ENCODE measurements around the gene FBXW8.
A peak's percentile ranks its signal among the peaks of the same experiment; 100 is the strongest.

Gene FBXW8

DNA sequence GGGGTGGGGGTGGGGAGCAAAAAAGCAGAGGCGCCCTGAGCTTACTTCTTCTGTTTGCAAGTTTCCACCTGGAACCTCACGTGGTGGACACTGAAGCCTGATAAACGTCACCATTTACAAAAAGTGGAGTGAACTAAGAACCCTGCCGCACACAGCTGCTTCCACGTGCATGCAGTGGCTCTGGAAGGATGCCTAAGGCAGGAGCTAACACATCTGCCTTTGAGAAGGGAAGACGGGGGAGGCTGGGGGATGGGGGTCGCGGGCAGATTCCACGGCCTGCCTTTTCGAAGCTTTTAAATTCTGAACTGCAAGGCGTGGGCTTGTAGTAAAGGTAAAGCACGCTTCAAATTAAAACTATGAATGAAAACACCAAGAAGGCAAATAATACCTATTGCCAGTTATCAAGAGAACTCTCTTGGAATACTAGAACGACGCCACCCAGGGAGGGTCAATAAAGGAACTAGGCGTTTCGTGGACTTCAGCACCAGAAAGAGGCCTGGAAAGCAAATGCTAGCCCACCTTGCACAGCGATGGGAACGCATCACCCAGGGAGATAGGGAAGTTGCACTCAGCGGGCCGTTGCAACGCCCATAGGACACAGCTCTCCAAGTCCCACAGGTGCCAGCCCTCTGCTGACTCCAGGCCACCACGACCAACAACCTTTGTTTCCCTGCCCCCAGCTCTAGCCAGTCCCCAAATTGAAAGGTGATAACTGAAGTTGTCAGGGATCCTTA, 126.7 kb downstream of the FBXW8 start:
- DNase-seq, result no peak

- no peak for DNase-seq
Measured at GRCh38 chr12:117038023-117038680, 127.4 kb downstream of the FBXW8 start.

GRCh38 chr12:117038919-117039318, 128.2 kb downstream of the FBXW8 start:
- no peak for DNase-seq

DNA sequence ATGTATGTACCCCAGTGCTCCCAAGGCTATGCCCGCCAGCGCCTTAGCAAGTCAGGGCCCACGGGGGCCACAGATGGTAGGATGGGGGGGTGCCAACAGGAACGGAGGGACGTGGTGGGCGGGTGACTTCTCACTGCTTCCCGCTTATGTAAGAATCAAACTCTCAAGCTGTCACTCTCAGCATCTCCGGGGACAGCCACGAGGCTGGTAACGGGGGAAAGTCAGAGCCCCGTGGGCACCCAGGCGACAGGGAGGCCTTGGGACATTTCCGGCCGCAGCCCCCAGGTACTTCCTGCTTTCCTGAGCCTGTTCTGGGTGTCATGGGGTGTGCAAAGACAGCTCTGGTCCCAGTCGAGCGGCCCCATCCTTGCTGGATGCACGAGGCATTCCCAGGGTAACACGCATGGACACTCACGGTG, 129.2 kb downstream of the FBXW8 start:
- peak in 2 of 4 experiments; percentile 16 to 27 for DNase-seq

- DNase-seq, result peak in 1 of 4 experiments; percentile 47
Measured at GRCh38 chr12:117040496-117040895, 129.7 kb downstream of the FBXW8 start.

DNA sequence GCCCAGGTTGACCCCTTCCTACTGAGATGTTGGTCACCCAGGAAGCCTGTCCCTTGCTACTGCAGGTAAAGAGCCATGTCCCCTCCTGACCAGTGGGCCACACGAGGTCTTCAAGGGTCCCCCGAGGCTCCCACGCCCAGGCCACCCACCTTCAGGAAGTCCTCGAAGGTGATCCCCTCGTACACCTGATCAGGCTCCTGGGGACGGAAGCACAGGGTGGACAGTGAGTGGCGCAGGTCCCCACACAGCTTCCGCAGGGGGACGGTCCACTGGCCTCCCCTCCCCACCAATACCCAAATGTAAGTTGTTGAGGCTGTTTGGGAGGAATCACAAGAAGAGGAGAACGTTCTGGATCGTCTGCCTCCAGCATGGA, 131.0 kb downstream of the FBXW8 start:
- no peak for DNase-seq

DNA sequence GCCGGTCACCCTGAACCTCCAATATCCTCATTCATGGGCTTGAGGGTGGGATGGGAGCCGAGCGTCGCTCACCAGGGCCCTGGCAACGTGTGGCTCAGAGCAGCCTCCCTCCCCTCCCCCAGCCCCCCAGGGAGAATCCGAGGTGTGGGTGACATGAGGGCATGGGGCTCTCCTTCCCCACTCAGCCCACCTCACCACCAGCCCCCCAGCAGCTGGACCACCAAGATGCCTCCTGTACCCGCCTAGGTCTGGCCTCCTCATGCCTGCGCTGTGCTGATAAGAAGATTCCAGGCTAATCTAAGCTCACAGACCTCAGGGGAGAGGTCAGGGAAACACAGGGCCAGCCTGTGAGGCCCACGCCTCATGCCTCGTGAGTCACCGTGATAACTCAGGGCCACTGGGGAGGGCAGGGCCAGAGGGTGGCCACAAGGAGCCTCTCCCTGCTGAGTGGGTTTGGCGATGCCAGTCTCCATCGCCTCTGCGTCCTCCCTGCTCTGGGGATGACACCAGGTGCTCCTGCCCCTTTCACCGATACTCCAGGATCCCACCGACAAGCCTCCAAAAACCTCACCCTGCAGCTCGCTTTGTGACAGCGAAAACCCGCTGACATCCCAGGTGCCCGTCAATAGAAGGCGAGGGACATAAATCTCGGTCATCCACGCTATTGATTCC, 131.6 kb downstream of the FBXW8 start:
- DNase-seq, result peak in 3 of 4 experiments; percentile 21 to 55 (median 44)

- no peak for DNase-seq
Measured at GRCh38 chr12:117042862-117043261, 132.1 kb downstream of the FBXW8 start.

DNA sequence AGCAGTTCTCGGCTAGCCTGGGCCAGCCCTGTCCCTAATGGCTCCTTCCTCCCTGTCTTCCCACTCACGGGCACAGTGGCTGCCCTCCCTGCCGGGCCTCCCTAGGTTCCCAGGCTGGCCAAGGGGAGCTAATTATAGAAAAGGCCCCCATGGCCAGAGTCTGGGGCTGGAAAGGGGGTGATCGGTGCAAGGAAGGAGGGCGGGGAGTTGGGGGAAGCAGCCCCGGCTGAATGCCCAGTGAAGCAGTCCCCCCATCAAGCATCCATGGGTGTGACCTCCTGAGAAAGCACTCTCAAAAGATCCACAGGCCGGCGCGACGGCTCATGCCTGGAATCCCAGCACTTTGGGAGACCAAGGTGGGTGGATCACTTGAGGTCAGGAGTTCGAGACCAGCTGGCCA, 133.6 kb downstream of the FBXW8 start:
- no peak for DNase-seq

- no peak for DNase-seq
Measured at GRCh38 chr12:117044790-117045159, 134.0 kb downstream of the FBXW8 start.

- DNase-seq, result peak; percentile 70 to 89 (median 81)
Measured at GRCh38 chr12:117045160-117046010, 134.6 kb downstream of the FBXW8 start.

GRCh38 chr12:117046011-117046369, 135.2 kb downstream of the FBXW8 start:
- peak; percentile 28 to 78 (median 67) for DNase-seq

DNA sequence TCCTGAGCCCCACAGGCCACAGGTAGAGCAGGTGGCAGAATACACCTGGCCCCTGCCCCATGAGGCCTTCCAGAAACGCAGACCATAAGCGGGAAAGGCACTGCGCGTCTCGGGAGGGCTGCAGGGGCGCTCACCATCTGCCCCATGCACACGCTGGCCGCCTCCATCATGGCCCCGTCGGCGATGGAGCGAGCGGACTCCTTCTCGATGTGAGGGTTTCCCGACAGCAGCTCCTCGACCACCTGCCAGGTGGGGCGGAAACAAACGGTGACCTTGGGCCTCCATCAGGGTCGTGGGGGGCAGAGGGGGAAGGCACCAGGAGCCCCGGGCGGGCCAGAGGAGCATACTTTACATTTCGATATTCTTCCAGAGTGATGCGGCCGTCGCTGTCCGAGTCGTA, 135.7 kb downstream of the FBXW8 start:
- DNase-seq, result no peak

DNA sequence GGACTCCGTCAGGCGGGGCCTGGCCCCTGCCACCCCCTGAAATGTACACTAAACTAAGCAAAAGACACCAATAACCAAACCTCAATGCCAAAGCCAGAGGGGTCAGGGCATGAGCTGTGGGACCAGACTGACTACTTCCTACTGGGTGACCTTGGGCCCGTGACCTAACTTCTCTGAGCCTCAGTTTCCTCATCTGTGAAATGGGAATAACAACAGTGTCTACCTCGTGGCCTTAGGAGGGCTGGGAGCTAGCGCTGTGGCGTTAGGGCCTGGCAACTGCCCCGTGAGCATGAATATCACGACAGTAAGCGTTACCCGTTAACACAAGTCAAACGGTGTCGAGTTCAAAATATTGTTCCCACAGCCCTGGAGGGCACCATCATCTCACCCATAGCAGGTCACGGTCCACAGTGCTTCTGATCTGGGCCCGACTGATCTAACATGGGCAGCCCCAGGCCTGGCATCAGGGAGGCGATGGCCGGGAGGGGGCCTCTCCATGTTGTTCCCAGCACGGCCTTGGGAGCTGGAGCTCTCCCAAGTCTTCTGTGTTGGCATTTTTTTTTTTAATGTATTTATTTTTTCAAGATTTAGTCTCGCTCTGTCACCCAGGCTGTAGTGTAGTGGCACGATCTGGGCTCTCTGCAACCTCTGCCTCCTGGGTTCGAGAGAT, 136.2 kb downstream of the FBXW8 start:
- no peak for DNase-seq

DNA sequence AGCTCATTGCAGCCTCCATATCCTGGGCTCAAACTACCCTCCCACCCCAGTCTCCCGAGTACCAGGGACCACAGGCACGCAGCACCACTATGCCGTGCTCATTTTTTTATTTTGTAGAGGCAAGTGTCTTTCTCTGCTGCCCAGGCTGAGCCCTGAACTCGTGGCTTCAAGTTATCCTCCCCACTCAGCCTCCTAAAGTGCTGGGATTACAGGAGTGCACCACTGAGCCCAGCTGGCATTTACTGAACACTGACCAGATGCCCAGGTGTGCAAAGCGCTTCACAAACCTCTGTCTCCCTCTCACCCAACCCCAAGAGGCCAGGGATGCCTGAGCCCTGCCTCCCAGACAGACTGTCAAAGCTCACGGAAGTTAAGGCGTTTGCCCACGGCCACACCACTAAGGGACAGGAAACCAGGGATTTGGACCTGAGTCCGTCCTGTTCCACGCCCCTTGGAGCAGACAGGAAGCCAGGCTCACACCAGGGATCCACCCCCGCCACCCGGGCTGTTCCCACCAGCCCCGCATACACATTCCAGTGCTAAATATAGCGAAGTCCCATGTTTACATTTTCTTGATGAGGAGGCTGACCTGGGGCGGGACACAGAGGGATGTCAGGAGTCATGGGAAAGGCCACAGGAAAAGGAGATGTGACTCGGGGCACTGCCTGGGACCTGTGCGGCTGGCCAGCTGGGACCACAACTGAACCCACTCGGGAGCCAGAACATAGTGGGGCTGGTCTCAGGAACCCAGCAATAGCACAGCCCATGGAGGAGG, 137.2 kb downstream of the FBXW8 start:
- no peak for DNase-seq

DNA sequence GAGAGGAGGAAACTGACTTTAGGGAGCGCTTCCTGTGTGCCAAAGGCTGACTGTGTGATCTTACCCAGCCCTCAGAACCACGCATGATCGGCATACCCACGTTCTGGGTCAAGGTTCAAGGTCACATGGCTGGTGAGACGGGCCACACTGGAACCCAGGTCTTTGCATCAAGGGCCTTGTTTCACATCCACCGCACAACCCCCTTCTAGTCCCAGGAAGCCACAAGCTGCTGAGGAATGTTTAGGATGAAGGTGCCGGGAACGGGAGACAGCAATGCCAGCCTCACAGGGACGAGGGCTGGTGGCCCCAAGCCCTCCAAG, 137.8 kb downstream of the FBXW8 start:
- no peak for DNase-seq

DNA sequence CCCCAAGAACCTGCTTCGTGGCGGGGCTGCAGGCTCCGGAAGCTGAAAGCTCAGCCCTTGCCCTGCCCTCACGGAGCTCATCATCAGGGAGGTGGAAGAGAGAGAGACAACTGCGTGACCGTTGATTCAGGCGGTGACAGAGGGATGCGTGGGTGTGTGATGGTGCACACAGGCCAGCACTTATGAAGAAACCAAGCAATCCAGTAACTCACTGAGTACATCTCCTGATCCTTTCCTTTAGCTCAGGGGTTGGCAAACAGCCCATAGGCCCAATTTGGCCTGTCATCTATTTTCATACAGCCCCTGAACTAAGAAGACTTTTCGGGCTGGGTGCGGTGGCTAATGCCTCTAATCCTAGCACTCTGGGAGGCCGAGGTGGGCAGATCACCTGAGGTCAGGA, 138.5 kb downstream of the FBXW8 start:
- peak in 3 of 4 experiments; percentile 11 to 41 (median 34) for DNase-seq

GRCh38 chr12:117050060-117050459, 139.3 kb downstream of the FBXW8 start:
- DNase-seq, result no peak

DNA sequence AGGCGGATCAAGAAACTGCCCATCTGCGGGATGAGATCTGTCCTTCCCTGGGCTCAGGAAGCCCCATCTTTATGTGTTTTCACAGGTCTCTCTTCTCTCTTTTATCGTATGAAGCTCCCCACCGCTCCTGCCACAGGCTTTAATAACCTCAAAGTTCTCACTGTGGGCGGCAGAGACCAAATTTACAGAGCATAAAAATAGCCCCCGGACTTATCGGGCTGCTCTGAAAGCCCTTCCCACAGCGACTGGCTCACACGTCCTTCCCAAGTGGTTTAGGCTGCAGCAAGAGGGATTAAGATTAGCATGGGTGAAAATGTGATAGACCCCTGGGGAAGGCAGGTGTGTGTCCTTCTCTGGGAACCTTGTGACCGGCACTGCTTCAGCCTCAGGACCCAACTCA, 140.6 kb downstream of the FBXW8 start:
- no peak for DNase-seq

DNA sequence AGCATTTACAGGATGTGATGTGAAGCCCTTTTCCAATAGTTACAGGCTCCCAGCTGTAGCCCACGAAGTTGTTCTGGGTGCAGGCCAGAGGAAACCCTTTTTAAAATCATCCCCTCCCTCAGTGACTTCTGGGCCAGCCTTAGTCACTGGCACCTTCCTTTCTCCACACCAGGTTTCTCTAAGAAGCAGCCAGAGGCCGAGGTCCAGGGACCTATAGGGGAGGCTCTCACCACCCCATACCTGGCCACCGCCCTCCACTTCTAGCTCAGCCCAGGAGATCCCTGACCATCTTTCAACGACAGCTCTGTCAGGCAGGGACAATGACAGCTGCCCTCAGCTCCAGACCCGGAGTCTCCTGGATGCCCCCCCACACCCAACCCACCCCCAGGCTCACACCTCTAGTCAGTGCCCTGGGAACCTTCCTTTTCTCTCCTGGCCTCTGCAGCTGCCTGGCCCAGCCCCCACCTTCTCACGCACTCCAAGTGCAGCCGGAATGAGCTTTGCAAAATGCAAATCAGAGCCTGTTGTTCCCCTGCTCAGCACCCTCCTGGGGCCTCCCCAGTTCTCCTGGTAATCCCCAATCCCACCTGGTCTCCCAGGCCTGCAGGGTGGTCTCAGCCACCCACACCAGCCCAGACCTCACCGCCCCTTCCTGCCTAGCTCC, 141.8 kb downstream of the FBXW8 start:
- no peak for DNase-seq

DNA sequence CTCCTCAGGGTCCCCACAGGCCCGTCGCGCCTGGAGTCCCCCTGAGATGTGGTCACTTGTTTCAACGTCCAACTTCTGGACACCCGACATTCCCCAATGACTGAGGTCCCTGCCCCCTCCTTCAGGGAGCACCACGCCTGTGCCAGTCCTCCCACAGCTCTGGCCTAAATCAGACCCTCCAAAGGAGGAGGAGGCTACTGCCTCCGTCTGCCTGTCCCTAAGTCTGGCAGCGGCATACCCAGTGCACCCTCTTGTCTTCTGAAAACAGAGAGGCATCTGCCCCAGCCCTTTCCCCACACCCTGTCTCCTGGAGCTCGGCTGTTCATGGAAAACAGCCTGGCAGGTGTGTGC, 142.3 kb downstream of the FBXW8 start:
- DNase-seq, result no peak
